C1 segment of cervical spinal cord (tissue), 14 donors: Measurements from ENCODE around the gene SOSTDC1.
A peak's percentile ranks its signal among the peaks of the same experiment; 100 is the strongest.
"Not testable (repeated sequence)": the region's sequence is repeated elsewhere in the genome, so short reads cannot be mapped to it uniquely, and the experiment has no call there.

Experiments
- DNase-seq, 14 donors: peaks; one replicate each; lab custom pipeline; 2025; lab: John Stamatoyannopoulos, UW

Gene SOSTDC1

DNA sequence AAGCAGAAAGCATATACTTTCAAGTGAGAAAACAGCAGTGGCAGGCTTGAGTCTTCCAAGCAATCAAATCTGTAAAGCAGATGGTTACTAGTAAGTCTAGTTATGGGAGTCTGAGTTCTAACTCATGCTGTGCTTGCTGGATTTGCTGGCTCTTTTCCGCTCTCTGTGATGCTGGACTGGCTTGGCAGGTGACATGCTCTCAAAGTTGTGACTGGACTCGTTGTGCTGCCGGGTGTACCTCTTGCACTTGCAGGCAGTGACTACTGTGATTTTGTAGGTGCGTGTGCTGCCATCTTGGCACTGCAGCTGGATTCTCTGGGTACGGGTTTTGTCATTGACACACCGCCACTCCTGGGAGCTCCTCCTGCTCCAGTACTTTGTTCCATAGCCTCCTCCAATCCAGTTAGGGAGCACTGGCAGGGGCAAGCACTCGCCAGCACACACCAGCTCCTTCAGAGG is 3.1 kb downstream of the SOSTDC1 start:
- DNase-seq, result no peak

GRCh38 chr7:16460789-16461493 is 4.6 kb downstream of the SOSTDC1 start:
- no peak for DNase-seq

- DNase-seq, result not testable (repeated sequence)
These were observed 9.2 kb downstream of the SOSTDC1 start for GRCh38 chr7:16456303-16456702.

DNA sequence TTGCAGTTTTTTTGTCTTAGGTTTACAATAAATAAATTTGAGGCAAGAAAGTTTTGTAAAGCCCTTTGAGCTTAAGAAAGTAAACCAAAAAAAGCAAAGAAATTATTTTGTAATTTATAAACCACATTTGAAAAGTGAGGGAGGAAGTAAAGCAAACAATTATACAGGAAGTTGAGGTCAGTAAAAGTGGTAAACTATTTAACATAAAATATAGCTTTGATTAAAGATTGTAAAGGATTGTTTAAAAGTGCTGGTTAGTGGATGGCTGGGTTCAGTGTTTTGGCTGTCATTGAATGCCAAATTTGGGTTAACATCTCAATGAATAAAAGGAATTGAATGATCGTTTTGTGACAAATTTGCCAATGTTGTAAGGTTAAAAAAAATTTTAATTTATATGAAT is 9.9 kb downstream of the SOSTDC1 start:
- DNase-seq, result no peak

DNA sequence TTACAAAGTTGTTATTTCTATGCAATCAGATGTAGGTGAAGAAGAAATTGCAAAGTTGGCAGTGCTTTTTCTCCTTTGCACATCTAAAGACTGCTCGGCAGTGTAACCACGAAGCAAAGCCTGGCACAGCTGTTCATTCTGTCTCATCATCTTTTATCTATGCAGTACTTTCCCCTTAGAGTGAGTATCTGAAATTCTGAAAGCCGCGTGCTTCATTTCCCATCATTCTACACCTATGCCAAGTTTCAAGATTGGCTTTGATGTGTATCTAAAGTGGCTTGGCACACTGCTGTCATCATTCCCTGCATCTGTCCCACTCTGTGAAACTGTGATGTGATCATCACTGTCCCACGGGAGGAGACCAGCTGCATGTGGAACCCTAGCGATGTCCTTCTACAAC is 15.2 kb downstream of the SOSTDC1 start:
- no peak for DNase-seq

- no peak for DNase-seq
These were observed 17.7 kb downstream of the SOSTDC1 start for GRCh38 chr7:16447876-16448275.

GRCh38 chr7:16446508-16446907 is 19.0 kb downstream of the SOSTDC1 start:
- DNase-seq, result no peak

- DNase-seq, result not testable (repeated sequence)
These were observed 21.7 kb downstream of the SOSTDC1 start for GRCh38 chr7:16443871-16444270.

DNA sequence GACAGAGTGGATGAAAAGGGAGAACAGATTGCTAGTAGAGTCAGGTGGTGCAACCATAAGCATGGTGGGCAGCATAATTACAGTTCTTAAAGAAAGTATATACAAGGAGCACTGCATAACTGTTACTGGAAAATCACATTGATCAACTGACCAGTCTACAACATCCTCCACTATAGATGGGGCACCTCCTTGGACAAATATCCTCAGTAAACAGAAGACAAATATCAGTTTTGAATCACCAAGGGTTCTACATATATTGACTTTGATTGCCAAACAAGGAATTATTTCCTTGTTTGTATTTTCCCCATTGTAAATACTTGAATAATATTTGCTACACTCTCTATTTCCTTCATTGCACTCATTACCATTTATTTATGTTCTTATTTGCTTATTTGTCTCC is 26.6 kb downstream of the SOSTDC1 start:
- no peak for DNase-seq

- no peak for DNase-seq
These were observed 29.2 kb downstream of the SOSTDC1 start for GRCh38 chr7:16436306-16436705.

GRCh38 chr7:16433568-16434122 is 31.9 kb downstream of the SOSTDC1 start:
- DNase-seq, result no peak

GRCh38 chr7:16432425-16432731 is 33.2 kb downstream of the SOSTDC1 start:
- DNase-seq, result no peak

DNA sequence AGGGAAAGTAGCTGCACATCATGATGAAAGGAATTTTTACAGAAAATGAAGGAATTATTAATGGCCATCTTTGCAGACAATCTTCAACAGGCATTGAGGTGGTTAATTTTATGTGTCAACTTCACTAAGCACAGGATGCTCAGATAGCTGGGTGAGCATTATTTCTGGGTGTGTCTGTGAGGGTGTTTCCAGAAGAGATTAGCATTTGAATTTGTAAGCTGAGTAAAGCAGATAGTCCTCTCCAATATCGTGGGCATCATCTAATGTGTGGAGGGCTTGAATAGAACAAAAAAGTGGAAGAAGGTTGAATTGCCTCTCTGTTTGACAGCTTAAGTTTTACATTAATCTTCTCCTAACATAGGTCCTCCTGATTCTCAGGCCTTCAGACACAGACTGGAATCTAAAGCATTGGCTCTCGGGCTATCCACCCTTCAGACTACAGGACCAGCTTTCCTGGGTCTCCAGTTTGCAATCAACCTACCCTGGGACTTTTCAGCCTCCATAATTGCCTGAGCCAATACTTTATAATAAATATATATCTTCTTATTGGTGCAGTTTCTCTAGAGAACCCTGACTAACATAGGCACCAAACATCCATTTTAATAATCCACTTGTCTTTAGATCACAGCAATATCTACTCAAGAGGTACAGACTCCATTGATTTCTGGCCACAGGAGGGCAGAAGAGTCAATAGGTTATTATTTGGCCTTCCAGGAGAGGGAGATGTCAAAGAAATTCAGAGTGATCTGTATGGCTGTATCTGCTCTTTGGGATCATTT is 33.7 kb downstream of the SOSTDC1 start:
- peak in 2 of 14 donors; percentile 10 to 50 for DNase-seq

- DNase-seq, result no peak
These were observed 35.4 kb downstream of the SOSTDC1 start for GRCh38 chr7:16430133-16430532.

DNA sequence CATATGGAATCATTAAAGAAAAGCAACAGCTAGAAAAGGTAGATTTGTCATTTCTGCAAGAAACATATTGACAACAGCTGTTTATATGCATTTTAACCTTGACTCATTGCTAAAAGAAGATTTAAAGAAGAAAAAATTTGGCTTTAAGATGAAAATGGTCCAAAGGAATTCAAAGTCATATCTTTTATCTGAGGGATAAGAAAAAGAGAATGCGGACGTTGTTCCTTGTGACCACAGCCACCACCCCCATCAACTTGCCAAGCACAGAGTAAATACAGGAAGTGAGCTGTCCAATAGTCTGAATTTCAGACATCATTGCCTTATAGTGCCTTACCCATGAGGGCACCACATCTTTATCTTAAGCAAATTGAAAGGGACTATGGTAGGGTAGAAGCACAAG is 36.9 kb downstream of the SOSTDC1 start:
- no peak for DNase-seq

DNA sequence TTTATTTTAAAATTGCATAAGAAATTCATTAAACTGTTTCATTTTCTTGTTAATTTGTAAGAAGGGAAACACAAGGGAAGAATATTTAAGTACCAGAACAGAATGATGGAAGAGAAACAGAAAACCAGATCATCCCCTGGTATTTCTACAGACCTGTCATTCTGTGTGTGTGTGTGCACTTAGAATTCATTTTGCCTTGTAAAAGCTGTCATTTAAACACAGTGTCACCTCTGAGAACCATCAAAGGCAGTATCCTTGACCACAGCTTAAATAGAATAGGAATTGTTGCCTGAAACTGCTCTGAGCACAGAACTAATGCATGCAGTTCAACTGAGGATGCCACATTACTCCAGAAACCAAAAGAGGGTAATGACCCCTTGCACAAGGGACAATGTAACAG is 37.4 kb downstream of the SOSTDC1 start:
- DNase-seq, result no peak

DNA sequence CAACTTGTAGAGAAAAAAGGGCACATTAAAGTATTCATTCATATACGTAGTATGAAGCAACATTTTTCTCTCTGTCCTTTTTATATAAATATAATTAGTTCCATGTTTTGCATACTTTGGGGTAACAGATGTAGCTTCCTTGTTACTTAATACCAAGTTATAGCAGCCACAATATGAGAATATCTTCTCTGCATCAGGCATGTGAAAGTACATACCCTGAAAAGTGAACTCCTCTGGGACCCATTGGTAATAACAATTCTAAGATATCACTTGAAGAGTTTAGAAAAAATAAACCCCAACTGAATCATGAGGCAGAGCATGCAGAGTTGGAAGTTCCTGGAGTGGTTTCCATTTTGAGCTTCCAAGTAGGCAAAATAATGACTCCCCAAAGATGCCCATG is 41.8 kb downstream of the SOSTDC1 start:
- DNase-seq, result no peak

DNA sequence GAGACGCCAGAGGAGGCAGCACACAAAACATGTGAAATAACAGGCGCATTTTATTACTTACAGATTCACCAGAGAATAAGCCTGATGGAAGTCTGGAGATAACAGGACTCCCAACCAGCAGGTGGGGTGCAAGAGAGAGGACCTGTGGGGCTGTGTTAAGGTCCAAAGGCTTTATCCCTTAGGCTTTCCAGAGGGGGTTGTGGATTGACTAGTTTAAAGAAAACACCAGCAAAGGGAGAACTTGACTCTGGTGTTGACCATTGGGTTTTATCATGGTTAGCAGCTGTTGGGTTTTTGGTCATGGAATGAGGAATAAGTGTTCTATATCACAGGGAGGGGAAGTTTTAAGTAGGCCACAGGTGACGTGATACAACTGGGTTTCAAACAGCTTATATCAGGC is 42.6 kb downstream of the SOSTDC1 start:
- no peak for DNase-seq

DNA sequence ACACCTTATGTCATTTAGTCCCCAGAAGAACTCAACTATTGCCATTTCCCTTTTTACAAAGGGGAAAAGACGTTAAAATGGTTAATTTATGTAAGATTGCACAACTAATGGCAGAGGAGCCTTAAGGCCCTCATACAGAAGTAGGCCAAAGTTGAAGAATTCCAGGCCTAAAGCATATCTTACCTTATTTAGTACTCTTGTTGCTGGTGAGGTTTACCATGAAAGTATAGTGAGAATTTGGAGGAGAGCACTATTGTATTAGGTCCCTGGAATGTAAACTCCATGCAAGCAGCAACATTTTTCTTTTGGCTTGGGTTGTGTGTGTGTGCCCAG is 43.5 kb downstream of the SOSTDC1 start:
- DNase-seq, result no peak

DNA sequence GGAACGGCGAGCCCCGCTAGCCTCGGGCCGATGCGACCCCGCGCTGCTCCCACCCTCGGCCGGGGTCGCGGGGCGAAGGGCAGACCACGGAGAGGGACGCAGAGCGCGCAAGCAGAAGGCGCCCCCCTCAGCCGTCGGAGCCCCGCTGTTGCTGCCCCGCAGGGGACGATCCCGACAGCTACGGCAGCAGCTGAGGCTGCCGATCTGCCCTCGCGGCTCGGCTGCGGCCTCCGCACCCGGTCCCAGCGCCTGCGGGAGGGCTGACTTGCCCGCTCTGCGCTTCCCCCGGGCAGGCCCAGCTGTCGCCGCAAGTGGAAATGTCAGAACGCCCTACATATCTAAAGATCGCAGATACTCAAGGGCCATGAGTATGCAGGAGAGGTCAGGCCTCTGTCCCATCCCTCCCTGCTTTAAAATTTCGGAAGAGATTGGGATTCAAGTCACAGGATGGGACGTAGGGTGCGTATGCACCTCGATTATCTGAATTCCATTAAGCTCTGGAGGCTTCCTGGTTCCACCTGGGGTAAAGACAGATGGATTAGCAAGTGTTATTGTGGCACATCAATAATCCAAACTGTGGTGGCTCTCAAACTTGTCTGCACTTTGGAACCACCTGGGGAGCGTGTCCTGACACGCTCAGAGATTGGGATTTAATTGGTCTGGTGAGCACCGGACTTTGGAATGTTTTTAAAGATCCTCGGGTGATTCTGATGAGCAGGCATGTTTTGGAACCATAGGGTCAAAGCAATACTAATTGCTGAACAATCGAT is 44.0 kb downstream of the SOSTDC1 start, which contains the start of gene CRPPA:
Gene CRPPA, minus strand, starts transcription at position 206 of the 770 bp plus-strand sequence. CDS start 216 bp downstream, outside the sequence.
- DNase-seq, result peak in 11 of 14 donors; percentile 21 to 83 (median 59)

DNA sequence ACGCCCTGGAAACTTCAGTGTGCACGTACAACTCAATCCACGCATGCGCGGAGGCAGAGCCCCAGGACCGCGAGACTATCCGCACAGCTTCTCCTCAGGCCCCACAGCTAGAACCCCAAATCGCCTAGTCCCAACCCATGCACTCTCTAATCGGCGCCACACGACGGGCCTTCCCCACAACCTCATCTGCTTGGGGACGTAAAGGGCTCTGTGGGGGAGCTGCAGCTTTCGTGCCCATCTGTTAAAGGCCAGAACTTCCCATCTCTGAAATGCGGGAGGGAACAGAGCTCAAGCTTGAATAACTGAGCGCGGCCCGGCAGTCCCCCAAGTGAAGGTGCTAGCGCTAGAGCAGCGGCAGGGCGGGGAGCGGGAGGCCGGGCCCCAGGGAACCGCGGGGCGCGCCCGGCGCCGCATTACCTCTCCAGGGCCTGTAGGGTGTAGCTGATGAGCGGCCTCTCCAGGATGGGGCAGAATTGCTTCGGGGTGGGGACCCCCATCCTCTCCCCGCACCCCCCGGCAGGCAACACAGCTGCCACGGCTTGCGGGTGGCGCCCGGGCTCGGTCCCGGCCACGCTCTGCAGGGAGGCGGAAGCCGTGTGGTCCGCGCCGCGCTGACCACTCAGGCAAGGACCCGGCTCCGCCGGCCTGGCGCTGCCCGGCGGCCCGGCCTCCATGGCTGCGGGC is 44.7 kb downstream of the SOSTDC1 start:
- peak; percentile 25 to 94 (median 82) for DNase-seq

DNA sequence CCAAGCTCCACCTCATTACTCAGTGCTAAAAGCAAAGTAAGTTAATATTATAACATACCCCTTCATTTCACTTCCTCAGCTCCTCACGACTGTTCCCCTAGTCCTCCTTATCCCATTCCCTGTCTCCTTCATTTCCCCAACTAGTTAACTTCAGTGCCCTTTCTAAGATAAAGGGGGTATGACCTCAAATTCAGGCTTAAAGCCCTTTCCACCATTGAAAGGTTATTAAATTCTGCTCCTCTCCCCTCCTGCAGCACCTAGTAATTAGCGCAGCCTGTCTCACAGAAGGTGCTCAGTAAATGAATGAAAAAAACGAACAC is 45.2 kb downstream of the SOSTDC1 start:
- DNase-seq, result no peak
